HG03460 (cell line): ENCODE results near the gene CAMK1D.

Source experiments
- ATAC-seq: cut with Tn5 transposase; IDR thresholded peaks from one replicate; pipeline ENCODE4 v1.9.1; 2021; ENCODE audit not compliant: unreplicated experiment

The CAMK1D gene

GRCh38 chr10:12642036-12642435, 292.7 kb downstream of the CAMK1D start:
- no peak for ATAC-seq

DNA sequence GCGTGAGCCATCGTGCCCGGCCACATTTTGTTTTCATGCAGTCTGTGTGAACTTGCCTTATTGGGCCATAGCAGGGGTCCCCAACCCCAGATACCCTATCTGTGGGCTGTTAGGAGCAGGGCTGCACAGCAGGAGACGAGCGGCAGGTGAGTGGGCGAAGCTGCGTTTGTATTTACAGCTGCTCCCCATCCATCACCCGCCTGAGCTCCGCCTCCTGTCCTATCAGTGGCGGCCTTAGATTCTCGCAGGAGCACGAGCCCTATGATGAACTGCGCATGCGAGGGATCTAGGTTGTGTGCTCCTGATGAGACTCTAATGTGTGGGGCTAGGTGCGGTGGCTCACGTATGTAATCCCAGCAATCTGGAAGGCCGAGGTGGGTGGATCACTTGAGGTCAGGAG, 293.9 kb downstream of the CAMK1D start:
- no peak for ATAC-seq

DNA sequence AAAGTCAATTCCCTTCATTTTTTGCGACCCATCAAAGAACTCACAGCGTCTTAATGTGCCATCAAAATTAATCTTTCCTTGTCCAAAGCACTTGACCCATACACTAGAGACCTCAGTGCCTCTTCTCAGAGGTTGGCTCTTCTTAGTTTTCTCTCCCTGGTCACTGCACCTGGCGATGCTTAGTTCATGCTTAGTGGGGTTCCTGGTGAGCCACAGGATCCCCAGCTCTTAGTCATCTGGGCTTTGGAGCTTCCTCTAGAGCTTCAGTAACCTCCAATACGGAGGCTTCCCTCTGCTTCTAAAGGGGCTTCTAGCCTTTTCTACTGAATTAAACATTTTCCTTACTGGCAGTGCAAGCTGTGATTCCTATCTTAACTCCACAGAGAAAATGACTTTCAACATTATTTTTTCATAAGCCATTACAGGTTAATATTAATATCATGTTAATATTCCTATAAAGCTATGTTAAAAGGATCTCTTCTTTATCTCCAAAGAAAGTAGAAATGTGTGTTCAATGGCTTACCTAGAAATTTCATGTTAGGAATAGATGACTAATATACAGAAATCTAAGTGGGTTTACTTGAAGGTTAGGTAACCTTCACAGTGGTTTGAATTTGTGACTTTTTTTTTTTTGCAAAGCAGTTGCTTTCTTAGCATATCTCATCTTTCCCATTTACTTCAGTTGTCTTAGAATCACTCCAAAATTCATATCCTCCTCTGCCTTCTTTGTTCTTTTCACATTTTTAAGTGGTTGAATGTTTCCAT, 295.2 kb downstream of the CAMK1D start:
- no peak for ATAC-seq

DNA sequence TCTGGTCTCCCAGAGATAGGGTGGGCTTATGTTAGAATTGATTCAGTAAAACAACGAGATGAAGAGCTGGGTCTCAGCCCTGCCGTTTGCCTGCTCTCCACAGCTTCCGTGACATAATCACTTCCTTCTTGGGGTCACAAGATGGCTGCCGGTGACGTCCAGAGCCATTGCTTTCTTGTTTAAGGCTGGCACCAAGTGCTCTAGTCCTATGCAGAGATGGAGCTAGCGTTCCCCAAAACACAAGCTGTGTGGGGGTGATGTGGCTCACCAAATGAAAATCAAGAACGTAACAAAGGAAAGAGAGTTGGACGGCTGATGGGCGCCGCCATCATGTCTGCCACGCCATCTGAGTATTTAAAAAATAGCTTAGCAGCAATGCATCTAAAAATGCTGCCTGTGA, 296.1 kb downstream of the CAMK1D start:
- no peak for ATAC-seq

DNA sequence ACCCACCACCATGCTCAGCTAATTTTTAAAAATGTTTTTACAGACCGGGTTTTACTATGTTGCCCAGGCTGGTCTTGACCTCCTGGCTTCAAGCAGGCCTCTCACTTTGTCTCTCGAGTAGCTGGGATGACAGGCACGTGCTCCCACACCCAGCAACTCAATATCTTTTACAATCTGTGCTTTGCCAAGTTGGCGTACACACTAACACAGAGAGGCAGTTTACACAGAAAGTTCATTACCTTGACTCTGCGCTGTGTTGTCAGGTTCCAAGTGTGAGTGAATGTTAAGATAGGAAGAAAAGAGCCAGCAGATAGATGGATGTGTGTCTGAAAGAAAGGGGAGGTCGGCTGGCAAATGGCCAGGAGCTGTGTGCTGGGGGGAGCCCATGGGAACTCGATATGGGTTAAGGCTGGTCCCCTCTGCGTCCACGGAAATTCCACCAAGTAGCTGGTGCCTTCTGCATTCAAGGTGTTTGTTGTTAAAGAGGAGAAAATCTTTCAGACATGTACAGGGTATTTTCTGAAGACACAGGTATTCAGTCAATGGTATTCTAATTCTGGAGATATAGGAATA, 299.8 kb downstream of the CAMK1D start:
- ATAC-seq = no peak

- no peak for ATAC-seq
Observed at GRCh38 chr10:12650122-12650521, 300.8 kb downstream of the CAMK1D start.

DNA sequence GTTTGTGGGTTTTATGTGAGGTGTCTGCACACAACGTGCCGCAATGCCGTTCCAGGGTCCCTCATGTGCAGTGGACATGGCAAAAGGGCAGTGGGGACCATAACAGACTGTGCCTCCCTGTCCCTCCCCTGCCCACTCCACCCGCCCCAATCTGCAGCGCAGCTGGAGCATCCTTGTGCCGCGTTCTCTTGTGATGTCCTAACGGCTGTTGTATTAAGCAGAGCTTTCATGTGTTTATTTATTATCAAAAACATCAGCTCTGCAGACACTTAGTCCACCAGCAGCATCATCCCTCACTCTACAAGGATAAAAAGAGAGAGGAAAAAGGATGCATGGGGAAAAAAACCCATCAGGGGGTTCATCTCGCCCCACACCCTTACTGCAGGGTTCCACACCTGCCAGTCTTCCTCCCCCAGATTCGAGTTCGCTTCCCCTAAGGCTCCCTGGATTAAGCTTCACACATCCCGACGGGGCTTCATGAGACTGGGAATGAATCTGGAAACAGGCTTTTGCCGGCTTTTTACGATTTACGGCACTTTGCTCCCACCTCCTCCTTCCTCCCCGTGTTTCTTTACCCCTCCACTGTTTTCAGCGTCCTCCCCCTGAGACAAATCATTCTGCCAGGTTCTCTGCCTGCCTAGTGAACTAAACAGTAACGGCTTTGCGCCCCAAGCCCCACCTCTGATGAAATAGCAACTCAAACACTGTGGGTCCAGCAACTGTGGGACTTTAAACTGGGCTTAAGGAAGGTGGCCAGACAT, 301.4 kb downstream of the CAMK1D start:
- ATAC-seq = no peak

DNA sequence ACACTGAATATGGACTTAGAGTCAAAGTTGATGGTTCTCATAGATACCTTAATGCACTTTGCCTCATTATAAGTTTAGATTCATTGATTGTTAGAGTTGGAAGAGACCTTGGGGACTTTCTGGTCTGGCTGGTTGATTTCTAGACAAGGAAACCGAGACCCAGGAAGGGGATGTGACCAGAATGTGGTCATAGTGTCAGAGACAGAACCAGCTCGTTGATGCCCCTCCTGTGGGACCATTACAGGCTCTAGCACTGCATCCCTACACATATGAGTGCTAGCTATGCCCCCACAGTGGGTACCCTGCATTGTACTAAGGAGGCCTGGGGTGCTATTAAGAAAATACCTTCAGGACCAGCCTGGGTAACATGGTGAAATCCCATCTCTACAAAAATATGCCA, 306.6 kb downstream of the CAMK1D start:
- ATAC-seq = no peak

- no peak for ATAC-seq
Observed at GRCh38 chr10:12656518-12657142, 307.3 kb downstream of the CAMK1D start.

- ATAC-seq = no peak
Observed at GRCh38 chr10:12657489-12657888, 308.1 kb downstream of the CAMK1D start.

- no peak for ATAC-seq
Observed at GRCh38 chr10:12658526-12658925, 309.2 kb downstream of the CAMK1D start.

DNA sequence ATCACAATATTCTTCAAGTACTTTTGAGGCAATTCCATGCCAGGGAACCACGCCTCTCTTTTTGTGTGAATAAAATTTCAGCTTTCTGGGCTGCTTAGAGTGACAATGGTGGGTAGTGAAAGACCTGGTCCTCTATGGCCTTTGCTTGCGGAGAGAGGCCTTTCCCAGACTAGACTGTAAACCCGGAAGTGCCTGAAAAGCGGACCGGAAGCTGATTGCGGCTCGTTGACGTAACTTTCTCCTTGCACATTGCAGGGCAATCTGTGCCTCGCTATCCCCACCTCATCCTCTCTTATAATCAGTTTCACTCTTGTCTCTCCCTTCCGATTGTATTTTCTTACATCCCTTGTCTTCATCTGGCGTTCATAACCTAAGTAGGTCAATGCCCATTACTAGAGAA, 310.4 kb downstream of the CAMK1D start:
- no peak for ATAC-seq

DNA sequence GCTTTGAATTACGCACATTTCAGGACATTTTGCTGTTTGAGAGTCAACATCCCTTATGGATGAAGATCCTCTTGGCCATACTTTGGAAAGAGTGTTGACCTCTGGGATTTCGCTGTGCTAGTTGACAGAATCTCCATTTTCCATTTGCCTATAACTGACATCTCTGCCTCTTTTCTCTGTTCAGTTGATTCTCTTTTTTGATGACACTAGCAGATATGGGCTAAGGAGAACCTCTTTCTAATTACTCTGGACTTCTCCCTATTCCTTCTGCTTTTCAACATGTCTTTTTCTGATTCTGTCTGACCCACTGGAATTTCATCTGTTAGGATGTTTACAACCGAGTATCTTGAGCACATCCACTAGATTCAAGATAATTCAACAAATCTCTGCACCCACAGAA, 311.5 kb downstream of the CAMK1D start:
- ATAC-seq = no peak

DNA sequence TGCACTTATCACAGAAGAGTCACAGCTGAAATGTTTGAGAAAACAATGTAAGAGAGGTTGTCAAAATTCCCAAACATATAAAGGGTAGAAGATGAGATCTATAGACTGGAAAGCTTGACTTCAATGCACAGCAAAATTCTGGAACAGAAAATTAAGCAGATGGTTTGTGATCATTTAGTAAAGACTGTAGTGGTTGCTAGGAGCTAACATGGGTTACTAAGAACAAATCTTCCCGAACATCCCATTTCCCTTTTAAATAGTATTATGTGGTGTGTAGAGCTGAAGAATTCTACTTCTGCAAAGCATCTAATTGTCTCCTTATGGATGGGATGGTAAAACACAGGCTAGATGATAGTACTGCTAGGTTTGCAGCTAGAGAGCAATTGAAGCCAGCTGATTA, 312.3 kb downstream of the CAMK1D start:
- no peak for ATAC-seq

DNA sequence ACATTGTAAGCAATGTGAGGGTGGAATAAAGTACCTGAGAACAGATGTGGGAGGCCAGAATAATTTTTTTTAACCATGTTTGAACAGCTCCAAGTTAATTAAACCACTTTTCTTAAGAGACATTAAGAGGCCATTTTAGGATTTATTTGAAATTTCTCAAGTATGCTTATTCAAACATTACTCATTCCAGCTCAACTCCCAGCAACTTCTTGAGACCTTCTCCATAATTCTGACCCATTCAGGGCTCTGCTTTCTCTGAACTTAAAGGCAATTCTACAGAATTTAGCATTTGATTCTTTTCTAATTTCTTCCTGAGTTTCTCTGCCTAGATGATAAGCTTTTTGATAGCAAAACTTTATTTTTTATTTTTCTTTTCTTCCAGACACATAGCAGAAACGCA, 314.5 kb downstream of the CAMK1D start:
- ATAC-seq = no peak

DNA sequence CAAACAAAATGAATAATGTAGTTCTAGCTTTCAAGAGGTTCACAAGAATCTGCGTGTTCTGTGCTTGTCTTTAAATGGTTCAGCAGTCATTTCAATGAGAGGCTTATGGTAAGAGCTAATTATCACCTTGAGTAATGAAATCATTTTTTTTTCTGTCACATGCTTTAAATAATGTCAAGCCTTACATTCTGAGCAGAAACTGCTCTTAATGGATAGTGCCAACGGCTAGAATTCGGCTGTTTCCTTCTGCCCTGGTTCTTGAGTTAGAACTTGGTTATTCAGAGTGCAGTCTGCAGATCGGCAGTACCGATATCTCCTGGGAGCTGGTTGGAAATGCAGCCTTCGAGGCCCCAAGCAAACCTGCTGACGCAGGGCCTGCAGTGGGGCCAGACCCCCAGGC, 316.2 kb downstream of the CAMK1D start:
- ATAC-seq = no peak

DNA sequence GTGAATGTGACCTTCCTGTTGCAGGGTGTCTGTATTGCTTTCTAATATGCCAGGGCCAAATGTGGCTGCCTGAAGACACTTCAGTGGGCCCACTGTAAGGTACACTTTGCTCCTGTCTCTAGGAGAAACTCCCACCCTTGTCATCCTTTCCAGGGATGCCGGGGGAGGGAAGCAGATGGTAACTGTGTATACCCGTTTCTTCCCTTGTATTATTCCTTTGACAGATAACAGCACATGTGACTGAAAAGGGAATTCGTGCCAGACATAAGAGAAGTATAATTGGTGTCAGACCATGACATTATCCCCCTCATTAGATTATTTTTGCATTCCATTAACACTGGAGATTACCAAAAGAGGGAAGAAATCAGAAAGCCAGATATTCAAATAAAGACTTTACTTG, 317.7 kb downstream of the CAMK1D start:
- ATAC-seq = no peak

DNA sequence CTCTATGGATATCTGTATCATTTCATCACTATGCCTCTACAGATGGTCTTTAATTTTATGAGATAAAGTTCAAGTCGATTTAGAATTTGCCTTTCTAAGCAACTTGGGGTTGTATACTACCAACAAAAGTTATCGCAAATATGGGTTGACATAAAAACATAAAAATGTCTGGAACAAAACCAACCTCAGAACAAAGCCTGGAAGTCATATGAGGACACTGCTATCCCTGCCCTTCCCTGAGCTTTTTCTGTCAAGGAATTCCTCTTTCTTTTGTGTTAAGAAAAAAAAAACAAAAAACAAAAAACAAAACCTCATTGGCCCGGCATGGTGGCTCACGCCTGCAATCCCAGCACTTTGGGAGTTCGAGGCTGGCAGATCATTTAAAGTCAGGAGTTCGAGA, 319.3 kb downstream of the CAMK1D start:
- no peak for ATAC-seq

DNA sequence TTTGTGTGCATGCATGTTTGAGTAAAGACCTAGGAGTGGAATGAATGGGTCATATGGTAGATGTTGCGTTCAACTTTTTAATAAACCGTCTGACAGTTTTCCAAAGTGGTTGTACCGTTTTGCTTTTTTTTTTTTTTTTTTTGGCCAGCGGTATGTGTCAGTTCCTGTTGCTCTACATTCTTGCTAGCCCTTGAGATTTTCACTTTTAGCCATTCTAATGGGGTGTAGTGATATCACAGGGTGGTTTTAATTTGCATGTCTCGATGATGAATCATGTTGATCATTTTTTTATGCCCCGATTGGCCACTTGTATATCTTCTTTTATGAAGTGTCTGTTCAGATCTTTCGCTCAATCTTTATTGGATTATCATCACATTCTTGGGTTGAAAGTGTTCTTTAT, 320.7 kb downstream of the CAMK1D start:
- ATAC-seq = no peak

GRCh38 chr10:12675186-12675585, 325.8 kb downstream of the CAMK1D start:
- ATAC-seq = no peak

- no peak for ATAC-seq
Observed at GRCh38 chr10:12679636-12680035, 330.3 kb downstream of the CAMK1D start.

GRCh38 chr10:12681252-12681651, 331.9 kb downstream of the CAMK1D start:
- no peak for ATAC-seq
